PC-9 (cell line): ENCODE measurements around the gene JPH4. TPM values are rescaled to one million over a fixed set of nuclear protein-coding genes. Genes with fewer than 3 reads are reported as not detected.

ENCODE experiments used
- BruUV-seq: library from RNA; stranded (reverse); fragments of 400-500 nt; replicated peaks from 2 replicates; lab custom pipeline; 2021; lab: Mats Ljungman, UMichigan
- CTCF ChIA-PET: fragments of 300-600 bp; sonication (Branson Sonifier 250); formaldehyde crosslinking; loops from one replicate; lab custom pipeline; 2022; ENCODE audit warnings: antibody characterized with exemption; lab: Charles Lee
- POLR2A ChIA-PET: fragments of 300-600 bp; sonication (Branson Sonifier 250); formaldehyde crosslinking; loops from one replicate; lab custom pipeline; 2022; ENCODE audit warnings: antibody characterized with exemption; ENCODE audit not compliant: unreplicated experiment; lab: Charles Lee
- DNase-seq, 2 experiments: peaks; one replicate each; pipeline versions ENCODE4 v3.0.0 to v3.0.0-alpha.2; 2015 to 2022; ENCODE audit warnings: mixed read lengths in 1 of 2
- H2AFZ ChIP-seq: fragments of 200-600 bp; sonication (generic); 2 replicates; pipeline ENCODE4 v1.8.1; 2017; ENCODE audit warnings: antibody characterized with exemption
- H3F3A ChIP-seq: fragments of 200-600 bp; sonication (generic); 2 replicates; pipeline ENCODE4 v1.8.1; 2017; ENCODE audit warnings: antibody characterized with exemption, mild to moderate bottlenecking, low read depth; ENCODE audit not compliant: insufficient read depth
- H3K27ac ChIP-seq: fragments of 200-600 bp; sonication (generic); 2 replicates; pipeline ENCODE4 v1.6.1; 2016; ENCODE audit warnings: mixed run types
- H3K27me3 ChIP-seq: fragments of 200-600 bp; sonication (generic); 2 replicates; pipeline ENCODE4 v1.6.1; 2016; ENCODE audit warnings: low read depth, mixed run types; ENCODE audit not compliant: insufficient read depth
- H3K36me3 ChIP-seq: fragments of 200-600 bp; sonication (generic); 2 replicates; pipeline ENCODE4 v1.6.1; 2016; ENCODE audit warnings: low read depth, mixed run types
- H3K4me1 ChIP-seq: fragments of 200-600 bp; sonication (generic); replicated peaks from 2 replicates; pipeline ENCODE4 v1.6.1; 2016; ENCODE audit warnings: mixed run types; ENCODE audit not compliant: insufficient read depth
- H3K4me2 ChIP-seq: fragments of 200-600 bp; sonication (generic); 2 replicates; pipeline ENCODE4 v1.6.1; 2017; ENCODE audit warnings: mixed run types
- H3K4me3 ChIP-seq: fragments of 200-600 bp; sonication (generic); 2 replicates; pipeline ENCODE4 v1.6.1; 2016; ENCODE audit warnings: mixed run types
- H3K79me2 ChIP-seq: fragments of 200-600 bp; sonication (generic); 2 replicates; pipeline ENCODE4 v1.6.1; 2017; ENCODE audit warnings: low read depth, mixed run types
- H3K9me2 ChIP-seq: fragments of 200-600 bp; sonication (generic); 2 replicates; pipeline ENCODE4 v1.8.1; 2017; ENCODE audit warnings: mild to moderate bottlenecking; ENCODE audit not compliant: insufficient read depth
- H3K9me3 ChIP-seq: fragments of 200-600 bp; sonication (generic); 2 replicates; pipeline ENCODE4 v1.8.1; 2016; ENCODE audit warnings: low read depth; ENCODE audit not compliant: insufficient read depth
- H4K20me1 ChIP-seq: fragments of 200-600 bp; sonication (generic); 2 replicates; pipeline ENCODE4 v1.8.1; 2017; ENCODE audit not compliant: insufficient read depth
- EZH2 ChIP-seq: fragments of 200-600 bp; sonication (generic); IDR thresholded peaks from 2 replicates; pipeline ENCODE4 v1.8.0; 2017; ENCODE audit warnings: antibody characterized with exemption, low read depth
- intact Hi-C: fragments of 100-400 bp; cut with micrococcal nuclease; formaldehyde crosslinking; loops from one replicate; pipeline ENCODE4 v1.10.0; 2022; ENCODE audit not compliant: unreplicated experiment
- total RNA-seq: library from RNA; stranded (reverse); gene quantifications from 2 replicates; pipeline ENCODE4 v1.2.3, GENCODE V29; 2021
- TF ChIP-seq, protein P1 (sequence below): fragments of 200-600 bp; sonication (generic); conservative IDR thresholded peaks from 2 replicates; pipeline ENCODE4 v1.6.1; 2017; ENCODE audit warnings: mixed run types, antibody characterized with exemption, mild to moderate bottlenecking, moderate library complexity

The JPH4 gene
- total RNA-seq, 1 experiment from 2014 or later: not detected

GRCh38 chr14:23577004-23577681 lies 1.4 kb downstream of the JPH4 start:
- ChIA-PET CTCF (no interaction called here), POLR2A (no interaction called here)
- Histone ChIP-seq H3K27ac (no peak overlapping the region), H3F3A (no peaks in the 10 kb centered on the region), H3K9me2 (no peaks in the 10 kb centered on the region), H3K9me3 (no peaks in the 10 kb centered on the region), H3K4me3 (no peak overlapping the region), H3K4me1 (no peaks in the 10 kb centered on the region), H3K36me3 (no peaks in the 10 kb centered on the region), H3K4me2 (no peak overlapping the region), H4K20me1 (no peaks in the 10 kb centered on the region), H3K79me2 (no peaks in the 10 kb centered on the region), H3K27me3 (no peaks in the 10 kb centered on the region), H2AFZ (no peak overlapping the region)
- no TSS peak for BruUV-seq
- intact Hi-C loops: no loop called here
- TF ChIP-seq EZH2: no peak
- TF ChIP-seq, protein P1, sequence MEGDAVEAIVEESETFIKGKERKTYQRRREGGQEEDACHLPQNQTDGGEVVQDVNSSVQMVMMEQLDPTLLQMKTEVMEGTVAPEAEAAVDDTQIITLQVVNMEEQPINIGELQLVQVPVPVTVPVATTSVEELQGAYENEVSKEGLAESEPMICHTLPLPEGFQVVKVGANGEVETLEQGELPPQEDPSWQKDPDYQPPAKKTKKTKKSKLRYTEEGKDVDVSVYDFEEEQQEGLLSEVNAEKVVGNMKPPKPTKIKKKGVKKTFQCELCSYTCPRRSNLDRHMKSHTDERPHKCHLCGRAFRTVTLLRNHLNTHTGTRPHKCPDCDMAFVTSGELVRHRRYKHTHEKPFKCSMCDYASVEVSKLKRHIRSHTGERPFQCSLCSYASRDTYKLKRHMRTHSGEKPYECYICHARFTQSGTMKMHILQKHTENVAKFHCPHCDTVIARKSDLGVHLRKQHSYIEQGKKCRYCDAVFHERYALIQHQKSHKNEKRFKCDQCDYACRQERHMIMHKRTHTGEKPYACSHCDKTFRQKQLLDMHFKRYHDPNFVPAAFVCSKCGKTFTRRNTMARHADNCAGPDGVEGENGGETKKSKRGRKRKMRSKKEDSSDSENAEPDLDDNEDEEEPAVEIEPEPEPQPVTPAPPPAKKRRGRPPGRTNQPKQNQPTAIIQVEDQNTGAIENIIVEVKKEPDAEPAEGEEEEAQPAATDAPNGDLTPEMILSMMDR: no peak
- no peak for DNase-seq

DNA sequence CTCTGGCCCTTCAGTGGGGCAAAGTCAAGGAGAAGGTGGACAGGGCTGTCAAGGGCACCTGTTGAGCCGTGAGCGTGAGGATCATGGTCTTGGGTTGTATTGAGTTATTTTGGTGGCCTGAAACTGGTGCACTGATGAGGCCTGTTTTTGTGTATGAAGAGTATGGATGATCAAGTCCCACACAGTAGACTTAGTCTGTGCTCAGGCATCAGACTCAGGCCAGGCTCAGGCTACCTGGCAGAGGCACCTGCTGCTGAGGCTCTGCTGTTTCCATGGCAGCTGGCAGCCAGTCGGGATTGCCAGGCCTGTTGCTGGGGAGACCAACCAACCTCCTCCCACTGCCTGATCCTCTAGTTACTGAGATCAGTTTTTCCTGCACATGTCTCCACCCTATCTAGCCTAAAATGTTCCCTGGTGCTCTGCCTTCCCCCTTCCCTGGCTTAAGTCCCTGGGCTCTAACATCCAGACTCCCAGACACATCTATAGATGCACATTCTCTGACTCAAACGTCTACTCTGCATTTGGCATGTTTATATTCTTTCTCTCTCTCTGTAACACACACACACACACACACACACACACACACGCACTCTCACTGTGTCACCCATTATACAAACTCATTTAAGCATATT lies 5.1 kb downstream of the JPH4 start:
- Histone ChIP-seq H4K20me1 (no peaks in the 10 kb centered on the region), H2AFZ (no peak overlapping the region), H3K9me2 (no peaks in the 10 kb centered on the region), H3K4me2 (no peak overlapping the region), H3K79me2 (no peaks in the 10 kb centered on the region), H3K9me3 (no peaks in the 10 kb centered on the region), H3F3A (peaks cover 7% of the 10 kb centered on the region; the same call in 1 of the 2 replicates), H3K36me3 (no peaks in the 10 kb centered on the region), H3K27ac (no peak overlapping the region), H3K27me3 (no peaks in the 10 kb centered on the region), H3K4me3 (no peak overlapping the region), H3K4me1 (peaks cover 12% of the 10 kb centered on the region)
- intact Hi-C loops: no loop called here
- ChIA-PET POLR2A (interaction anchor here (0.7 kb wide), 1 partner anchor 16 kb away, joined by 3 read pairs; no protein-coding TSS in a partner anchor), CTCF (no interaction called here)
- no peak for DNase-seq
- BruUV-seq: no TSS peak
- TF ChIP-seq, protein P1: no peak
- TF ChIP-seq EZH2: no peak

- DNase-seq: no peak
- Histone ChIP-seq H3K27me3 (no peaks in the 10 kb centered on the region), H3K9me3 (no peaks in the 10 kb centered on the region), H3K79me2 (no peaks in the 10 kb centered on the region), H3K9me2 (no peaks in the 10 kb centered on the region), H3K4me1 (peaks cover 19% of the 10 kb centered on the region), H4K20me1 (no peaks in the 10 kb centered on the region), H3K36me3 (no peaks in the 10 kb centered on the region), H3K4me2 (no peak overlapping the region), H3K4me3 (no peak overlapping the region), H3F3A (peaks cover 7% of the 10 kb centered on the region; the same call in 1 of the 2 replicates), H3K27ac (no peak overlapping the region), H2AFZ (no peak overlapping the region)
- POLR2A ChIA-PET: interaction anchor here (0.7 kb wide), 1 partner anchor 15 kb away, joined by 3 read pairs; no protein-coding TSS in a partner anchor
- CTCF ChIA-PET: no interaction called here
- BruUV-seq: no TSS peak
- TF ChIP-seq, protein P1: no peak
- TF ChIP-seq EZH2: no peak
- intact Hi-C loops: no loop called here
Observed at GRCh38 chr14:23572836-23573235, 5.8 kb downstream of the JPH4 start.
